Ammon's horn (tissue), 1 donor: ENCODE measurements around the gene LONP2.
"Not testable (repeated sequence)": the region's sequence is repeated elsewhere in the genome, so short reads cannot be mapped to it uniquely, and the experiment has no call there.

Source experiments
- DNase-seq: peaks from one replicate; pipeline ENCODE4 v3.0.0-alpha.2; 2016; ENCODE audit warnings: low spot score

LONP2 gene

GRCh38 chr16:48393485-48394354 is 149.6 kb downstream of the LONP2 start:
- DNase-seq: peak; percentile 91

DNA sequence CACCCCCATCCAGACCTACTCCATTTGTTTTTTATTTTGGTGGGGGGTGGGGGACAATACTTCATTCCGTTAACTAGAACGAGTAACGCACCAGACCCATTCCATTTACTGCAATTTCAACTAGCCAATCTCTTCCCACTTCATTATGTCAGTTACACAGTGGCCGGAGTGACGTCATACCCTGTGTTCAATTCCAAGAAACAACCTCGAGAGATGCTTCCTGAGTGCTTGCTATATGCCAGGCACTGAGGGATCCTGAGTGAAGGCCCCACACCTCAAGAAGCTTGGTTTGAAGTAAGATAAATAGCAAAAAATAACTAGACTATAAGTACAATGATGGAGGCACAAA is 150.2 kb downstream of the LONP2 start:
- DNase-seq: peak; percentile 16

- DNase-seq: no peak
These were observed 151.3 kb downstream of the LONP2 start for GRCh38 chr16:48395375-48395774.

DNA sequence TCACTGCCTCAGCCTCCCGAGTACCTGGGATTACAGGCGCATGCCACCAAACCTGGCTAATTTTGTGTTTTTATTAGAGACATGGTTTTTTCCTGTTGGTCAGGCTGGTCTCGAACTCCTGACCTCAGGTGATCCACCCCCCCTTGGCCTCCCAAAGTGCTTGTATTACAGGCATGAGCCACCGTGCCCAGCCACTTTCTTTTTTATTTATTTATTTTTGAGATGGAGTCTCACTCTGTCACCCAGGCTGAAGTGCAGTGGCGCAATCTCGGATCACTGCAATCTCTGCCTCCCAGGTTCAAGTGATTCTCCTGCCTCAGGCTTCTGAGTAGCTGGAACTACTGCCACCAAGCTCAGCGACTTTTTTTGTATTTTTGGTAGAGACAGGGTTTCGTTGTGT is 158.4 kb downstream of the LONP2 start:
- not testable (repeated sequence) for DNase-seq

- DNase-seq: no peak
These were observed 161.1 kb downstream of the LONP2 start for GRCh38 chr16:48405153-48405552.

- DNase-seq: no peak
These were observed 161.8 kb downstream of the LONP2 start for GRCh38 chr16:48405907-48406306.
